ENCODE results near the gene NCAM2.

NCAM2 gene

GRCh38 chr21:21000591-21001175, 2.5 kb downstream of the NCAM2 start:
- no peak for DNase-seq (ENCODE audit: low read depth in 1 of 2, low spot score in 1 of 2)
- in situ Hi-C loops (cut with HindIII; ENCODE audit: low pct_unique_long_range_greater_than_20kb, low sequenced_read_pairs), result no loop called here
- TF ChIP-seq JUND (IDR thresholded peaks at IDR 0.05; ENCODE audit: low read depth), result no peak

GRCh38 chr21:21001591-21002100, 3.4 kb downstream of the NCAM2 start:
- no peak for DNase-seq (ENCODE audit: low read depth in 1 of 2, low spot score in 1 of 2)
- in situ Hi-C loops (cut with HindIII; ENCODE audit: low pct_unique_long_range_greater_than_20kb, low sequenced_read_pairs), result no loop called here
- no peak for TF ChIP-seq JUND (IDR thresholded peaks at IDR 0.05; ENCODE audit: low read depth)

- in situ Hi-C loops (cut with HindIII; ENCODE audit: low pct_unique_long_range_greater_than_20kb, low sequenced_read_pairs), result no loop called here
- DNase-seq (ENCODE audit: low read depth in 1 of 2, low spot score in 1 of 2), result peak in 1 of 2 experiments; percentile 50
- no peak for TF ChIP-seq JUND (IDR thresholded peaks at IDR 0.05; ENCODE audit: low read depth)
These were observed 3.9 kb downstream of the NCAM2 start for GRCh38 chr21:21002153-21002552.

- DNase-seq (ENCODE audit: low read depth in 1 of 2, low spot score in 1 of 2), result peak in 1 of 2 experiments; percentile 82
- in situ Hi-C loops (cut with HindIII; ENCODE audit: low pct_unique_long_range_greater_than_20kb, low sequenced_read_pairs), result no loop called here
These were observed 5.5 kb downstream of the NCAM2 start for GRCh38 chr21:21003701-21004100.

GRCh38 chr21:21007606-21008005, 9.4 kb downstream of the NCAM2 start:
- no peak for TF ChIP-seq JUND (IDR thresholded peaks at IDR 0.05; ENCODE audit: low read depth)
- in situ Hi-C loops (cut with HindIII; ENCODE audit: low pct_unique_long_range_greater_than_20kb, low sequenced_read_pairs), result no loop called here

More at GRCh38 chr21:21003701-21004100, 5.5 kb downstream of the NCAM2 start:
- no peak for TF ChIP-seq JUND (IDR thresholded peaks at IDR 0.05; ENCODE audit: low read depth)

GRCh38 chr21:21010228-21010627, 12.0 kb downstream of the NCAM2 start:
- in situ Hi-C loops (cut with HindIII; ENCODE audit: low pct_unique_long_range_greater_than_20kb, low sequenced_read_pairs), result no loop called here
- no peak for DNase-seq (ENCODE audit: low read depth in 1 of 2, low spot score in 1 of 2)
- TF ChIP-seq JUND (IDR thresholded peaks at IDR 0.05; ENCODE audit: low read depth), result no peak

More at GRCh38 chr21:21007606-21008005, 9.4 kb downstream of the NCAM2 start:
- no peak for DNase-seq (ENCODE audit: low read depth in 1 of 2, low spot score in 1 of 2)

- in situ Hi-C loops (cut with HindIII; ENCODE audit: low pct_unique_long_range_greater_than_20kb, low sequenced_read_pairs), result no loop called here
- DNase-seq (ENCODE audit: low read depth in 1 of 2, low spot score in 1 of 2), result no peak
- TF ChIP-seq JUND (IDR thresholded peaks at IDR 0.05; ENCODE audit: low read depth), result no peak
These were observed 12.5 kb downstream of the NCAM2 start for GRCh38 chr21:21010698-21011097.

- in situ Hi-C loops (cut with HindIII; ENCODE audit: low pct_unique_long_range_greater_than_20kb, low sequenced_read_pairs), result no loop called here
- TF ChIP-seq JUND (IDR thresholded peaks at IDR 0.05; ENCODE audit: low read depth), result no peak
- DNase-seq (ENCODE audit: low read depth in 1 of 2, low spot score in 1 of 2), result no peak
These were observed 20.6 kb downstream of the NCAM2 start for GRCh38 chr21:21018821-21019220.

- no peak for TF ChIP-seq JUND (IDR thresholded peaks at IDR 0.05; ENCODE audit: low read depth)
- in situ Hi-C loops (cut with HindIII; ENCODE audit: low pct_unique_long_range_greater_than_20kb, low sequenced_read_pairs), result no loop called here
- DNase-seq (ENCODE audit: low read depth in 1 of 2, low spot score in 1 of 2), result no peak
These were observed 21.5 kb downstream of the NCAM2 start for GRCh38 chr21:21019681-21020080.

GRCh38 chr21:21025742-21026141, 27.5 kb downstream of the NCAM2 start:
- peak; percentile 92 for TF ChIP-seq JUND (IDR thresholded peaks at IDR 0.05; ENCODE audit: low read depth)
- peak in 1 of 2 experiments; percentile 84 for DNase-seq (ENCODE audit: low read depth in 1 of 2, low spot score in 1 of 2)
- in situ Hi-C loops (cut with HindIII; ENCODE audit: low pct_unique_long_range_greater_than_20kb, low sequenced_read_pairs), result no loop called here

GRCh38 chr21:21028275-21028820, 30.1 kb downstream of the NCAM2 start:
- peak in 1 of 2 experiments; percentile 86 for DNase-seq (ENCODE audit: low read depth in 1 of 2, low spot score in 1 of 2)
- in situ Hi-C loops (cut with HindIII; ENCODE audit: low pct_unique_long_range_greater_than_20kb, low sequenced_read_pairs), result no loop called here
- TF ChIP-seq JUND (IDR thresholded peaks at IDR 0.05; ENCODE audit: low read depth), result peak; percentile 78; the same call in 1 of the 2 replicates

- peak; percentile 89; the same call in 1 of the 2 replicates for TF ChIP-seq JUND (IDR thresholded peaks at IDR 0.05; ENCODE audit: low read depth)
- DNase-seq (ENCODE audit: low read depth in 1 of 2, low spot score in 1 of 2), result peak in 1 of 2 experiments; percentile 94
- in situ Hi-C loops (cut with HindIII; ENCODE audit: low pct_unique_long_range_greater_than_20kb, low sequenced_read_pairs), result no loop called here
These were observed 31.0 kb downstream of the NCAM2 start for GRCh38 chr21:21029164-21029563.

- DNase-seq (ENCODE audit: low read depth in 1 of 2, low spot score in 1 of 2), result peak in 1 of 2 experiments; percentile 58
- in situ Hi-C loops (cut with HindIII; ENCODE audit: low pct_unique_long_range_greater_than_20kb, low sequenced_read_pairs), result no loop called here
- peak; percentile 89 for TF ChIP-seq JUND (IDR thresholded peaks at IDR 0.05; ENCODE audit: low read depth)
These were observed 32.1 kb downstream of the NCAM2 start for GRCh38 chr21:21030311-21030710.
